Sigmoid colon (tissue), 3 donors: Measurements from ENCODE around the gene COL4A6.

Source experiments
- POLR2A ChIP-seq, 2 donors: fragments of 450-650 bp; IDR thresholded peaks; one replicate each; pipeline ENCODE4 v1.6.1; 2016; ENCODE audit warnings: antibody characterized with exemption in 2 of 2, mild to moderate bottlenecking in 2 of 2, moderate library complexity in 2 of 2
- TF ChIP-seq, protein P1 (sequence below), 4 experiments: fragments of 450-650 bp in 3 of 4; fragments of 200-600 bp in 1 of 4; IDR thresholded peaks; one replicate each; pipeline ENCODE4 v1.5.1; 2016 to 2019; ENCODE audit warnings: antibody characterized with exemption in 4 of 4, mild to moderate bottlenecking in 3 of 4, moderate library complexity in 2 of 4

DNA sequence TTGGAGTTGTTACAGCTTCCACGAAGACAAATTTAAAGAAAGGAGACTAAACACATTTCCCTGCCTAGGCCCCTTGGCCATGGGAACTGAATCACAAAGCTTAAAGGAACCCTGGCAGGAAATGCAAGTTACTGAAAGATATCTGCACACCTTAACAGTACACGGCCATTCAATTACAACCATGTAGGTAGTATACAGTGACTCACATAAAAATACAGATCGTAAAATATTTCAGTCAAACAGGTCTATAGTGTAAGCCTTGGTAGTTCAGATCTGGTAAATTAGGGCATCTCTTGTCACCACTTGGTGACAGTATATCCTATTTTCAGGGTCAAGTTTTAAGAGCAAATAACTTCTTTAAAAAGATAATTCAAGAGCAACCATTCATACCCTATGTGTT, 234.7 kb downstream of the COL4A6 start:
- TF ChIP-seq, protein P1, sequence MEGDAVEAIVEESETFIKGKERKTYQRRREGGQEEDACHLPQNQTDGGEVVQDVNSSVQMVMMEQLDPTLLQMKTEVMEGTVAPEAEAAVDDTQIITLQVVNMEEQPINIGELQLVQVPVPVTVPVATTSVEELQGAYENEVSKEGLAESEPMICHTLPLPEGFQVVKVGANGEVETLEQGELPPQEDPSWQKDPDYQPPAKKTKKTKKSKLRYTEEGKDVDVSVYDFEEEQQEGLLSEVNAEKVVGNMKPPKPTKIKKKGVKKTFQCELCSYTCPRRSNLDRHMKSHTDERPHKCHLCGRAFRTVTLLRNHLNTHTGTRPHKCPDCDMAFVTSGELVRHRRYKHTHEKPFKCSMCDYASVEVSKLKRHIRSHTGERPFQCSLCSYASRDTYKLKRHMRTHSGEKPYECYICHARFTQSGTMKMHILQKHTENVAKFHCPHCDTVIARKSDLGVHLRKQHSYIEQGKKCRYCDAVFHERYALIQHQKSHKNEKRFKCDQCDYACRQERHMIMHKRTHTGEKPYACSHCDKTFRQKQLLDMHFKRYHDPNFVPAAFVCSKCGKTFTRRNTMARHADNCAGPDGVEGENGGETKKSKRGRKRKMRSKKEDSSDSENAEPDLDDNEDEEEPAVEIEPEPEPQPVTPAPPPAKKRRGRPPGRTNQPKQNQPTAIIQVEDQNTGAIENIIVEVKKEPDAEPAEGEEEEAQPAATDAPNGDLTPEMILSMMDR (IDR thresholded peaks at IDR 0.05): no peak
- TF ChIP-seq POLR2A (IDR thresholded peaks at IDR 0.05): no peak
